EL (cell line): ENCODE data around the gene RNF213.

Experiments
- DNase-seq: peaks from one replicate; pipeline ENCODE4 v3.0.0-alpha.2; 2016

The RNF213 gene

GRCh38 chr17:80374732-80375585 lies 114.3 kb downstream of the RNF213 start:
- DNase-seq = no peak

GRCh38 chr17:80376531-80376930 lies 115.9 kb downstream of the RNF213 start:
- no peak for DNase-seq

GRCh38 chr17:80377798-80378197 lies 117.1 kb downstream of the RNF213 start:
- DNase-seq = no peak

- DNase-seq = no peak
These were observed 118.7 kb downstream of the RNF213 start for GRCh38 chr17:80379348-80379747.

- no peak for DNase-seq
These were observed 119.4 kb downstream of the RNF213 start for GRCh38 chr17:80380068-80380467.

- DNase-seq = no peak
These were observed 119.9 kb downstream of the RNF213 start for GRCh38 chr17:80380555-80381002.

- DNase-seq = no peak
These were observed 120.8 kb downstream of the RNF213 start for GRCh38 chr17:80381416-80381923.

- DNase-seq = no peak
These were observed 121.8 kb downstream of the RNF213 start for GRCh38 chr17:80382446-80382845.

GRCh38 chr17:80382956-80383355 lies 122.3 kb downstream of the RNF213 start:
- DNase-seq = no peak

- no peak for DNase-seq
These were observed 123.7 kb downstream of the RNF213 start for GRCh38 chr17:80384078-80384960.

GRCh38 chr17:80385046-80385445 lies 124.4 kb downstream of the RNF213 start:
- no peak for DNase-seq

GRCh38 chr17:80386341-80386740 lies 125.7 kb downstream of the RNF213 start:
- no peak for DNase-seq

- no peak for DNase-seq
These were observed 126.4 kb downstream of the RNF213 start for GRCh38 chr17:80387071-80387470.

GRCh38 chr17:80388175-80388574 lies 127.5 kb downstream of the RNF213 start:
- DNase-seq = no peak

- DNase-seq = no peak
These were observed 127.9 kb downstream of the RNF213 start for GRCh38 chr17:80388601-80389000.

- DNase-seq = no peak
These were observed 128.7 kb downstream of the RNF213 start for GRCh38 chr17:80389011-80389995.

GRCh38 chr17:80393241-80393890 lies 132.7 kb downstream of the RNF213 start:
- DNase-seq = no peak

- no peak for DNase-seq
These were observed 133.3 kb downstream of the RNF213 start for GRCh38 chr17:80393961-80394360.

- DNase-seq = no peak
These were observed 134.1 kb downstream of the RNF213 start for GRCh38 chr17:80394629-80395216.

GRCh38 chr17:80395402-80396151 lies 134.9 kb downstream of the RNF213 start:
- no peak for DNase-seq
